ENCODE measurements around the gene ZFR.
A peak's percentile ranks its signal among the peaks of the same experiment; 100 is the strongest.
"Not testable (repeated sequence)": the region's sequence is repeated elsewhere in the genome, so short reads cannot be mapped to it uniquely, and the experiment has no call there.

Gene ZFR

GRCh38 chr5:32444431-32445286 lies at the start of gene ZFR:
Gene ZFR (minus strand): TSS chr5:32444740. CDS start chr5:32444658, 82 bp downstream.
- DNase-seq = peak; percentile 95 to 96

GRCh38 chr5:32490972-32491557 lies 46.5 kb upstream of the ZFR start:
- no peak for DNase-seq

- DNase-seq = peak; percentile 62 to 73
Observed at GRCh38 chr5:32489791-32490562, 45.4 kb upstream of the ZFR start.

GRCh38 chr5:32487424-32487823 lies 42.9 kb upstream of the ZFR start:
- no peak for DNase-seq

- DNase-seq = no peak
Observed at GRCh38 chr5:32487008-32487407, 42.5 kb upstream of the ZFR start.

GRCh38 chr5:32482193-32482592 lies 37.7 kb upstream of the ZFR start:
- no peak for DNase-seq

- DNase-seq = no peak
Observed at GRCh38 chr5:32479096-32479495, 34.6 kb upstream of the ZFR start.

- DNase-seq = no peak
Observed at GRCh38 chr5:32476891-32477290, 32.4 kb upstream of the ZFR start.

- no peak for DNase-seq
Observed at GRCh38 chr5:32475334-32476097, 31.0 kb upstream of the ZFR start.

GRCh38 chr5:32474209-32474854 lies 29.8 kb upstream of the ZFR start:
- no peak for DNase-seq

- no peak for DNase-seq
Observed at GRCh38 chr5:32473072-32473471, 28.5 kb upstream of the ZFR start.

- no peak for DNase-seq
Observed at GRCh38 chr5:32471784-32472183, 27.2 kb upstream of the ZFR start.

GRCh38 chr5:32465076-32465475 lies 20.5 kb upstream of the ZFR start:
- DNase-seq = no peak

- no peak for DNase-seq
Observed at GRCh38 chr5:32462618-32463017, 18.1 kb upstream of the ZFR start.

GRCh38 chr5:32461441-32462120 lies 17.0 kb upstream of the ZFR start:
- no peak for DNase-seq

- no peak for DNase-seq
Observed at GRCh38 chr5:32460702-32461101, 16.2 kb upstream of the ZFR start.

GRCh38 chr5:32458880-32459495 lies 14.4 kb upstream of the ZFR start:
- DNase-seq = no peak

GRCh38 chr5:32455311-32455710 lies 10.8 kb upstream of the ZFR start:
- no peak for DNase-seq

GRCh38 chr5:32454821-32455220 lies 10.3 kb upstream of the ZFR start:
- DNase-seq = no peak

- no peak for DNase-seq
Observed at GRCh38 chr5:32453916-32454315, 9.4 kb upstream of the ZFR start.

GRCh38 chr5:32452316-32452715 lies 7.8 kb upstream of the ZFR start:
- DNase-seq = not testable (repeated sequence)
